Measurements from ENCODE around the gene CPNE5.

The CPNE5 gene

GRCh38 chr6:36800223-36801076 lies 38.8 kb downstream of the CPNE5 start:
- Histone ChIP-seq H3K4me3 (ENCODE audit: low read length) (no peak overlapping the region), H3K9ac (ENCODE audit: low read length) (no peak overlapping the region), H4K20me1 (ENCODE audit: insufficient read depth, low read length) (no peaks in the 10 kb centered on the region), H3K9me3 (ENCODE audit: insufficient read depth, low read length) (no peaks in the 10 kb centered on the region), H3K79me2 (ENCODE audit: low read length) (no peaks in the 10 kb centered on the region), H3K27me3 (ENCODE audit: low read depth, low read length) (peaks cover 9% of the 10 kb centered on the region), H3K4me1 (ENCODE audit: low read length) (no peaks in the 10 kb centered on the region), H3K4me2 (ENCODE audit: low read length) (no peak overlapping the region), H3K27ac (ENCODE audit: low read length) (no peak overlapping the region), H2AFZ (ENCODE audit: low read depth, low read length) (no peak overlapping the region), H3K36me3 (replicated peaks; ENCODE audit: low read depth, low read length) (no peaks in the 10 kb centered on the region)
- TF ChIP-seq CTCF (IDR thresholded peaks at IDR 0.05; ENCODE audit: low read depth, low read length) (no peak), EZH2phosphoT487 (IDR thresholded peaks at IDR 0.05; ENCODE audit: low read depth) (no peak)

- no peak overlapping the region for H3K4me2 ChIP-seq (ENCODE audit: low read length)
- peaks cover 1% of the 10 kb centered on the region for H3K27me3 ChIP-seq (ENCODE audit: low read depth, low read length)
These were observed 40.4 kb downstream of the CPNE5 start for GRCh38 chr6:36798852-36799251.

GRCh38 chr6:36797653-36798052 lies 41.6 kb downstream of the CPNE5 start:
- Histone ChIP-seq H2AFZ (ENCODE audit: low read depth, low read length) (no peak overlapping the region), H3K9me3 (ENCODE audit: insufficient read depth, low read length) (no peaks in the 10 kb centered on the region), H3K4me3 (ENCODE audit: low read length) (no peak overlapping the region), H3K36me3 (replicated peaks; ENCODE audit: low read depth, low read length) (no peaks in the 10 kb centered on the region), H3K79me2 (ENCODE audit: low read length) (no peaks in the 10 kb centered on the region), H4K20me1 (ENCODE audit: insufficient read depth, low read length) (no peaks in the 10 kb centered on the region), H3K4me2 (ENCODE audit: low read length) (no peak overlapping the region), H3K27me3 (ENCODE audit: low read depth, low read length) (peaks cover 9% of the 10 kb centered on the region; the same call in 1 of the 2 replicates), H3K27ac (ENCODE audit: low read length) (no peak overlapping the region), H3K9ac (ENCODE audit: low read length) (no peak overlapping the region), H3K4me1 (ENCODE audit: low read length) (no peaks in the 10 kb centered on the region)
- TF ChIP-seq CTCF (IDR thresholded peaks at IDR 0.05; ENCODE audit: low read depth, low read length), result no peak
- TF ChIP-seq EZH2phosphoT487 (IDR thresholded peaks at IDR 0.05; ENCODE audit: low read depth), result no peak

More at GRCh38 chr6:36798852-36799251, 40.4 kb downstream of the CPNE5 start:
- H3K4me3 ChIP-seq (ENCODE audit: low read length), result no peak overlapping the region
- no peaks in the 10 kb centered on the region for H3K9me3 ChIP-seq (ENCODE audit: insufficient read depth, low read length)
- H3K27ac ChIP-seq (ENCODE audit: low read length), result no peak overlapping the region
- H3K36me3 ChIP-seq (replicated peaks; ENCODE audit: low read depth, low read length), result no peaks in the 10 kb centered on the region
- no peaks in the 10 kb centered on the region for H3K4me1 ChIP-seq (ENCODE audit: low read length)
- no peak overlapping the region for H2AFZ ChIP-seq (ENCODE audit: low read depth, low read length)
- H3K79me2 ChIP-seq (ENCODE audit: low read length), result no peaks in the 10 kb centered on the region
- TF ChIP-seq EZH2phosphoT487 (IDR thresholded peaks at IDR 0.05; ENCODE audit: low read depth), result no peak
- no peak for TF ChIP-seq CTCF (IDR thresholded peaks at IDR 0.05; ENCODE audit: low read depth, low read length)
- H3K9ac ChIP-seq (ENCODE audit: low read length), result no peak overlapping the region
- H4K20me1 ChIP-seq (ENCODE audit: insufficient read depth, low read length), result no peaks in the 10 kb centered on the region

- no peaks in the 10 kb centered on the region for H3K4me1 ChIP-seq (ENCODE audit: low read length)
- H4K20me1 ChIP-seq (ENCODE audit: insufficient read depth, low read length), result no peaks in the 10 kb centered on the region
- peaks cover 15% of the 10 kb centered on the region; the same call in 1 of the 2 replicates for H3K27me3 ChIP-seq (ENCODE audit: low read depth, low read length)
- H3K9me3 ChIP-seq (ENCODE audit: insufficient read depth, low read length), result no peaks in the 10 kb centered on the region
- H3K79me2 ChIP-seq (ENCODE audit: low read length), result no peaks in the 10 kb centered on the region
- TF ChIP-seq CTCF (IDR thresholded peaks at IDR 0.05; ENCODE audit: low read depth, low read length) (no peak), EZH2phosphoT487 (IDR thresholded peaks at IDR 0.05; ENCODE audit: low read depth) (no peak)
- no peak overlapping the region for H3K4me2 ChIP-seq (ENCODE audit: low read length)
- no peak overlapping the region for H3K4me3 ChIP-seq (ENCODE audit: low read length)
- H3K36me3 ChIP-seq (replicated peaks; ENCODE audit: low read depth, low read length), result no peaks in the 10 kb centered on the region
- no peak overlapping the region for H2AFZ ChIP-seq (ENCODE audit: low read depth, low read length)
- H3K27ac ChIP-seq (ENCODE audit: low read length), result no peak overlapping the region
- no peak overlapping the region for H3K9ac ChIP-seq (ENCODE audit: low read length)
These were observed 42.2 kb downstream of the CPNE5 start for GRCh38 chr6:36797055-36797454.

Data from OCI-LY3 (cell line).